Subcutaneous adipose tissue (tissue), 4 donors: ENCODE measurements around the gene CASP8. TPM values are rescaled to one million over a fixed set of nuclear protein-coding genes. Genes with fewer than 3 reads are reported as not detected.

Experiments
- CTCF ChIP-seq: fragments of 450-650 bp; IDR thresholded peaks from one replicate; pipeline ENCODE4 v1.5.1; 2016; ENCODE audit warnings: low read depth, mild to moderate bottlenecking, control low read depth, antibody characterized with exemption, moderate library complexity
- total RNA-seq, 4 donors: library from RNA; depleted of rRNA; stranded (reverse); fragments of >200 nt; gene quantifications; one replicate each; pipeline ENCODE4 v1.1.0, GENCODE V29; 2016

CASP8 gene
- total RNA-seq, 4 donors from 2014 or later = 17.3 to 34.8 (median 22.7) TPM

- TF ChIP-seq CTCF = no peak
Measured at GRCh38 chr2:201273330-201273983, 13.1 kb downstream of the CASP8 start.

- TF ChIP-seq CTCF = no peak
Measured at GRCh38 chr2:201275069-201275468, 14.7 kb downstream of the CASP8 start.

GRCh38 chr2:201275990-201276389 is 15.7 kb downstream of the CASP8 start:
- TF ChIP-seq CTCF = no peak

GRCh38 chr2:201276511-201276910 is 16.2 kb downstream of the CASP8 start:
- TF ChIP-seq CTCF = no peak

GRCh38 chr2:201279079-201279478 is 18.7 kb downstream of the CASP8 start:
- no peak for TF ChIP-seq CTCF

GRCh38 chr2:201280191-201281040 is 20.1 kb downstream of the CASP8 start:
- no peak for TF ChIP-seq CTCF

- TF ChIP-seq CTCF = no peak
Measured at GRCh38 chr2:201285499-201285898, 25.2 kb downstream of the CASP8 start.
